Activated naive CD8-positive, alpha-beta T cell treated with anti-CD3 and anti-CD28 coated beads, Interleukin-2, amount 10 ng/mL, durations not matched to agents 7 days and 5 days (primary cell): ENCODE data around the gene SDHC. TPM values are rescaled to one million over a fixed set of nuclear protein-coding genes. Genes with fewer than 3 reads are reported as not detected.

ENCODE experiments used
- ATAC-seq: fragments of 150-1000 bp; cut with Tn5 transposase; one replicate; pipeline ENCODE4 v1.10.0; 2021; ENCODE audit warnings: low read depth, moderate library complexity
- POLR2A ChIA-PET: fragments of 350-600 bp; sonication (Branson Sonifier 250); formaldehyde crosslinking; loops from one replicate; lab custom pipeline; 2021; ENCODE audit warnings: antibody characterized with exemption; lab: Charles Lee
- DNase-seq: peaks from one replicate; pipeline ENCODE4 v3.0.0; 2021
- H3K27ac Mint-ChIP-seq: one replicate; pipeline ENCODE4 v1.8.0; 2022; ENCODE audit warnings: mild to moderate bottlenecking, mixed read lengths
- H3K27me3 Mint-ChIP-seq: one replicate; pipeline ENCODE4 v1.8.0; 2022; ENCODE audit warnings: mild to moderate bottlenecking, moderate library complexity, mixed read lengths
- H3K36me3 Mint-ChIP-seq: one replicate; pipeline ENCODE4 v1.8.0; 2021; ENCODE audit warnings: mild to moderate bottlenecking, mixed read lengths
- H3K4me1 Mint-ChIP-seq: one replicate; pipeline ENCODE4 v1.8.0; 2021; ENCODE audit warnings: mixed read lengths
- H3K4me3 Mint-ChIP-seq: one replicate; pipeline ENCODE4 v1.8.0; 2022; ENCODE audit warnings: mild to moderate bottlenecking, moderate library complexity, mixed read lengths
- H3K9me3 Mint-ChIP-seq: one replicate; pipeline ENCODE4 v1.8.0; 2021; ENCODE audit warnings: mixed read lengths
- total RNA-seq, 2 experiments: library from RNA; stranded (reverse); gene quantifications; one replicate each; pipeline ENCODE4 v1.2.3, GENCODE V29; 2021

Gene SDHC
- total RNA-seq, 2 experiments from 2014 or later, result 148 to 150 TPM

GRCh38 chr1:161330346-161330745 lies 16.2 kb downstream of the SDHC start:
- H3K27ac Mint-ChIP-seq, result no peak overlapping the region
- peaks cover 19% of the 10 kb centered on the region for H3K36me3 Mint-ChIP-seq
- POLR2A ChIA-PET, result interaction anchor here (0.6 kb wide), 1 partner anchor 25 kb away, joined by 3 read pairs; no protein-coding TSS in a partner anchor
- H3K4me1 Mint-ChIP-seq, result peaks cover 3% of the 10 kb centered on the region
- no peaks in the 10 kb centered on the region for H3K9me3 Mint-ChIP-seq
- no peak for DNase-seq
- no peak overlapping the region for H3K4me3 Mint-ChIP-seq
- no peak for ATAC-seq
- no peaks in the 10 kb centered on the region for H3K27me3 Mint-ChIP-seq

- ATAC-seq (no peak), DNase-seq (no peak)
- H3K27ac Mint-ChIP-seq, result no peak overlapping the region
- peaks cover 3% of the 10 kb centered on the region for H3K4me1 Mint-ChIP-seq
- no peak overlapping the region for H3K4me3 Mint-ChIP-seq
- H3K27me3 Mint-ChIP-seq, result no peaks in the 10 kb centered on the region
- POLR2A ChIA-PET, result no interaction called here
- no peaks in the 10 kb centered on the region for H3K9me3 Mint-ChIP-seq
- H3K36me3 Mint-ChIP-seq, result peaks cover 18% of the 10 kb centered on the region
These were observed 19.0 kb downstream of the SDHC start for GRCh38 chr1:161333166-161333565.

- Mint-ChIP-seq H3K9me3 (no peaks in the 10 kb centered on the region), H3K4me3 (no peak overlapping the region), H3K27me3 (no peaks in the 10 kb centered on the region), H3K4me1 (peaks cover 2% of the 10 kb centered on the region), H3K36me3 (peaks cover 26% of the 10 kb centered on the region), H3K27ac (no peak overlapping the region)
- ATAC-seq (no peak), DNase-seq (no peak)
- POLR2A ChIA-PET, result no interaction called here
These were observed 21.6 kb downstream of the SDHC start for GRCh38 chr1:161335796-161336195.

DNA sequence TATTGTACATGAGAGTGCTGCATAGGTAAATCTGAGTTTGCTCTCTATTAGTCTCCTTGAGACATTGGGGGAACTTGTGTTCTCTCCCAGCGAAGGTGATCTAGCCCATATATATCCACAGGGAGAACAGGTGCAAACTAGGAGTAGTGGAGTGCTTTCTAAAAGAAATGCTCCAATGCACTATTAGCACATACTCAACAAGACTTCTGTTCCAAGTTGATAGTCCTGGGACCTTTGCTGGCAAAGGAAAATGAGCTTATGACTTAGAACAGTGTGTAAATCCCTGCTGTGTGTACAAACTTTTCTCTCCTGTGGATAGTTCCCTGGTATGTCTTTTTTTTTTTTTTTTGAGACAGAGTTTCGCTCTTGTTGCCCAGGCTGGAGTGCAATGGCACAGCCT lies 28.0 kb downstream of the SDHC start:
- Mint-ChIP-seq H3K9me3 (no peaks in the 10 kb centered on the region), H3K36me3 (peaks cover 25% of the 10 kb centered on the region), H3K4me1 (peaks cover 2% of the 10 kb centered on the region), H3K27ac (no peak overlapping the region), H3K27me3 (no peaks in the 10 kb centered on the region), H3K4me3 (no peak overlapping the region)
- POLR2A ChIA-PET, result no interaction called here
- no peak for ATAC-seq
- DNase-seq, result no peak

DNA sequence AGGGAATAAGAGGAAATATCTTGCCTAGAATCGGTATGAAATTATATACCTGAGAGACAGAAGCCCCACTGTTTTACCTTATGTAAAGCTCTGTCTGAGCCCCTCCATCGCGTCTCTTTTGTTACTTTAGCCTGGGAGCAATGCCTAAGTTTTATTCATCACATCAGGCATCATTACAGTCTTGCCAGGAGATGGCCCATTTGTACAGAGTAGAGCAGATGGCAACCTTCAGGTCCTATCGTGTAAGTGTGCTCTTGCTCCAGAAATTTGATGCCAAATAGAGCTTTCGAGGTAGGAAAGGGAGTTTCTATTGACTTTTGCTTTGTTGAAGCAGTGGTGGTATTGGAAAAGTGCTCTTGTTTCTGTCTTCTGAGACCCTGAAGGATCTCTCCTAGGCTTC lies 28.6 kb downstream of the SDHC start:
- POLR2A ChIA-PET, result no interaction called here
- ATAC-seq (no peak), DNase-seq (no peak)
- peaks cover 2% of the 10 kb centered on the region for H3K4me1 Mint-ChIP-seq
- peaks cover 24% of the 10 kb centered on the region for H3K36me3 Mint-ChIP-seq
- H3K4me3 Mint-ChIP-seq, result no peak overlapping the region
- no peaks in the 10 kb centered on the region for H3K9me3 Mint-ChIP-seq
- H3K27me3 Mint-ChIP-seq, result no peaks in the 10 kb centered on the region
- no peak overlapping the region for H3K27ac Mint-ChIP-seq

- Mint-ChIP-seq H3K27me3 (no peaks in the 10 kb centered on the region), H3K36me3 (peaks cover 11% of the 10 kb centered on the region), H3K4me1 (peaks cover 10% of the 10 kb centered on the region), H3K9me3 (no peaks in the 10 kb centered on the region), H3K4me3 (no peak overlapping the region), H3K27ac (no peak overlapping the region)
- POLR2A ChIA-PET, result no interaction called here
- ATAC-seq (no peak), DNase-seq (no peak)
These were observed 36.5 kb downstream of the SDHC start for GRCh38 chr1:161350671-161351070.

- Mint-ChIP-seq H3K4me3 (no peak overlapping the region), H3K27me3 (no peaks in the 10 kb centered on the region), H3K9me3 (no peaks in the 10 kb centered on the region), H3K4me1 (peaks cover 10% of the 10 kb centered on the region), H3K27ac (no peak overlapping the region), H3K36me3 (peaks cover 13% of the 10 kb centered on the region)
- no peak for ATAC-seq
- no peak for DNase-seq
- POLR2A ChIA-PET, result no interaction called here
These were observed 37.3 kb downstream of the SDHC start for GRCh38 chr1:161351482-161351881.

DNA sequence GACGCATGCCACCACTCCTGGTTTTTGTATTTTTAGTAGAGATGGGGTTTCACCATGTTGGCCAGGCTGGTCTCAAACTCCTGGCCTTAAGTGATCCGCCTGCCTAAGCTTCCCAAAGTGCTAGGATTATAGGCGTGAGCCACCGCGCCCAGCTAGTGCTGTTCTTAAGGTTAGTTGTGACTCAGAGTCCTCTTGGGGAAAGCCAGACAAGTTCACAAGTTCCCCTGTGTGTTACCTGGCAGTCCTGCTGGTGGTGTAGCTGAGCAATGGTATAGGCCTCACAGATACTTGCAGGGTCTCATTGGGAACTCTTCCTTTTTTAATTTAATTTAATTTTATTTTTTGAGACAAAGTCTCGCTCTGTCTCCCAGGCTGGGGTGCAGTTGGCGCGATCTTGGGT lies 42.9 kb downstream of the SDHC start:
- peaks cover 21% of the 10 kb centered on the region for H3K36me3 Mint-ChIP-seq
- DNase-seq, result no peak
- H3K4me1 Mint-ChIP-seq, result peaks cover 8% of the 10 kb centered on the region
- no peak overlapping the region for H3K27ac Mint-ChIP-seq
- POLR2A ChIA-PET, result no interaction called here
- ATAC-seq, result no peak
- H3K9me3 Mint-ChIP-seq, result no peaks in the 10 kb centered on the region
- no peaks in the 10 kb centered on the region for H3K27me3 Mint-ChIP-seq
- H3K4me3 Mint-ChIP-seq, result no peak overlapping the region

DNA sequence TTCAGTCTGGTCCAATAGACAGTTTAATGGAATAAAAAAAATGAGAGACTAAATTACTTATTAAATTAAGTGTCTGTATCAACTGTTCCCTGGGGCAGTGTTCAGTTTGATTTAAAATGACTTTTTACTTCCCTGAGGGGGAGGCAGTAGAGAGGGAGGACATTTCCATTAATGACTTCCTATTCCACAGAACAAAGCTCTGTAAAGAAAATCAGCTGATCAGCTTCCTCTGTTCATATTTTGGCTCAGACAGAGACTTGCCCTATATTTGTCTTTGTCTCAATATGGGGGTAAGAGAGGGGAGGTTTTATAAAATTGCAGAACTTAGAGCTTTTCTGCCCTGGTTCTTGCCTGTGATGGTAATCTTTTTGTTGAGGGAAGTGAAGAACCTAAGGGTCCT lies 45.1 kb downstream of the SDHC start:
- Mint-ChIP-seq H3K36me3 (peaks cover 30% of the 10 kb centered on the region), H3K4me1 (peaks cover 8% of the 10 kb centered on the region), H3K4me3 (no peak overlapping the region), H3K27me3 (no peaks in the 10 kb centered on the region), H3K9me3 (no peaks in the 10 kb centered on the region), H3K27ac (peak overlapping the region; percentile 35)
- POLR2A ChIA-PET, result no interaction called here
- no peak for ATAC-seq
- DNase-seq, result no peak

DNA sequence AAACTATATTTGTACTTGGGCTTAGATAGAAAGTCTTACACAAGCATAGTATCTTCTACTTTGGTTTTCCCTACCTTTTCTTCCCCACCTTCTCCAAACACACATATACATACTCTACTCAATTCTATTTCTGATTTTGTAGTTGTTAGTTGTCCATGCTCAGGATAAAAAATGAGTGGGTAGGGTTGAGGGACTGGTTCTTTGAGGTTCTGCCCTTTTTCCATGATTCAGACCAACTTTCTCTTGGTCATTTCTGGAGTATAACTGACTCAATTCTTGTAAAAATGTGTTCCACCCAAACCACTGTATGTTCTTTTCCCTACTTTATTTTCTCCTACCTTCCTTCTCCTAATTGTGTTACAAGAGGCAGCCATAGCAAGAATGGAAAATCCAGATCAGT lies 50.2 kb downstream of the SDHC start:
- POLR2A ChIA-PET, result interaction anchor here (0.6 kb wide), 1 partner anchor 92 kb away, joined by 4 read pairs; no protein-coding TSS in a partner anchor
- Mint-ChIP-seq H3K27me3 (no peaks in the 10 kb centered on the region), H3K27ac (no peak overlapping the region), H3K4me3 (no peak overlapping the region), H3K4me1 (peaks cover 9% of the 10 kb centered on the region), H3K9me3 (no peaks in the 10 kb centered on the region), H3K36me3 (peaks cover 29% of the 10 kb centered on the region)
- DNase-seq (no peak), ATAC-seq (no peak)

GRCh38 chr1:161365207-161365606 lies 51.0 kb downstream of the SDHC start:
- no peaks in the 10 kb centered on the region for H3K27me3 Mint-ChIP-seq
- peaks cover 23% of the 10 kb centered on the region for H3K36me3 Mint-ChIP-seq
- DNase-seq, result no peak
- no peaks in the 10 kb centered on the region for H3K9me3 Mint-ChIP-seq
- POLR2A ChIA-PET, result no interaction called here
- no peak overlapping the region for H3K4me3 Mint-ChIP-seq
- ATAC-seq, result no peak
- H3K4me1 Mint-ChIP-seq, result peaks cover 6% of the 10 kb centered on the region
- H3K27ac Mint-ChIP-seq, result no peak overlapping the region

DNA sequence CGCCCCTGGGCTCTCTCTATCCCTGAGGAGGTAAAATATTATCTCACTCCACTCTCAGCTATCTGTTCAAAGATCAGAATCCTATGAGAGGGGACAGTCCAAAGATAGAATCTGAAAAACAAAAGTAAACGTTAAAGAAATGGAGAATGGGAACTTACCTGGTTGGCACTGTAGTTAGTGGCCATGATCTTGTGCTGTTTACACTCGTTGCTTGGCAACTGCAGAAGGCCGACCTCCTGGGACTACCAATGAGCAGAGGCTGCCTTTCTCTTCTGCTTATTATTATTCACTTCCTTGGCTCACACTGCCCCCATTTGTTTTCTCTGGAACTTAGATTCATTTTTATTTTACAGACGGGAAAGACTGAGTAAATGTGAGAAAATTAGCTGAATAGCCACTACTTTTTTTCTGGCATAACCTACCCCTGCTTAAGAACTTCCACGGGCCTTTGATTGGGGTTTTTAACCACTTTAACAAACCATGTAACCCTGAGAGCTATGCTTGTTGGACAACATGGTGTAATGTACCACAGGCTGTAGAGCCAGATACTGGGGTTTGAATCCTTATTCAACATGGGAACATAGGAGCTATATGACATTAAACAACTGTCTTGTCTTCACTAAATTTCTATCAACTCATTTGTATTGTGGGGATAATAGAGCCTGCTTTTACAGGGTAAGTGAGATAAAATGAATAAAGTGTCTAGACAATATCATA lies 53.7 kb downstream of the SDHC start, which contains the start of gene CFAP126:
CFAP126 (minus strand) TSS at position 193 of the 717 bp plus-strand sequence; CDS start at position 185, 8 bp downstream.
- Mint-ChIP-seq H3K27ac (no peak within 1 kb of the TSS), H3K27me3 (no peaks in the 10 kb centered on the region), H3K4me3 (no peak within 1 kb of the TSS), H3K36me3 (peaks cover 20% of the 10 kb centered on the region), H3K9me3 (no peaks in the 10 kb centered on the region), H3K4me1 (peaks cover 6% of the 10 kb centered on the region)
- POLR2A ChIA-PET, result no interaction called here
- DNase-seq, result no peak
- peak; percentile 91 for ATAC-seq

DNA sequence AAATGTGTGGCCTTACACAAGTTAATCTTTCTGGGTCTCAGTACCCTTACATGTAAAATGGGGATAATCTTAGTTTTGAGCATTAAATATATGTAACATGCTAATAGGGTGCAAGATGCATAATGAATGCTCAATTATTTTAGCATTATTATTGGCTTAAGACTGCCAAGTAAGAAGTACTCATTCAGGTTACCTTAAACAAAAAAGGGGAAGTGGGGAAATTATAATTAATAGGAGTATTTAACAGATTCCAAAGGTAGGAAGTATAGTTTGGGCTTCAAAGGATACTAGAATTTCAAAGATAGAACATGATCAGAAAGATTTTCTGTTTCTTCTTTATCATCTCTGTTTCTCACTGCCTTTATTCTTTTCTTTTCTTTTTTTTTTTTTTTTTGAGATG lies 59.3 kb downstream of the SDHC start:
- Mint-ChIP-seq H3K4me3 (no peak overlapping the region), H3K4me1 (no peaks in the 10 kb centered on the region), H3K27me3 (no peaks in the 10 kb centered on the region), H3K27ac (no peak overlapping the region), H3K9me3 (no peaks in the 10 kb centered on the region), H3K36me3 (no peaks in the 10 kb centered on the region)
- ATAC-seq (no peak), DNase-seq (no peak)
- POLR2A ChIA-PET, result interaction anchor here (1.4 kb wide), 1 partner anchor 148 kb away, joined by 5 read pairs; the partner anchor contains the start of gene TOMM40L

DNA sequence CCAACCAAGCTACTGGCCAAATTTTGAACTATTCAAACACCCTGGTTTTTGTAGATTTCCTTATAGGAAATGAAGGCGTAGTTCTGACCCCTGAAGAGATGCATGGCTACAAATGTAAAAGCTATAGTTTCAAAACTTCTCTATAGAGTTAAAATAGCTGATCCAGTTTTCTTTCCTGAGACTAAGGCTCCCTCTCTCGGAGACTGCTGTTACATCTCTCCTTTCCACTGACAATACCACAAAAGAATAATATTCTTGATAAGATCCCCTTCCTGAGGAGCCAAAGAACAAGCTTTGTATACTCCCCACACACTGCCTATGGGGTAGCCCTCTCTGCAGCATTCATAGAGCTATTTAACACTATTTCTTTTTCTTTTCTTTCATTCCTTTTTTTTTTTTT lies 60.2 kb downstream of the SDHC start:
- H3K4me1 Mint-ChIP-seq, result no peaks in the 10 kb centered on the region
- DNase-seq (no peak), ATAC-seq (no peak)
- no peaks in the 10 kb centered on the region for H3K9me3 Mint-ChIP-seq
- no peak overlapping the region for H3K27ac Mint-ChIP-seq
- POLR2A ChIA-PET, result interaction anchor here (0.6 to 1.4 kb wide), 2 partner anchors 149 to 169 kb away, joined by 5 read pairs; partner anchors contain the start of gene TOMM40L
- H3K36me3 Mint-ChIP-seq, result no peaks in the 10 kb centered on the region
- no peaks in the 10 kb centered on the region for H3K27me3 Mint-ChIP-seq
- no peak overlapping the region for H3K4me3 Mint-ChIP-seq
